HepG2 (cell line): ENCODE measurements around the gene EFCAB8. TPM values are rescaled to one million over a fixed set of nuclear protein-coding genes. Genes with fewer than 3 reads are reported as not detected.

ENCODE experiments used
- CCDC6 ChIP-seq: sonication (generic); formaldehyde crosslinking; IDR thresholded peaks from 2 replicates; pipeline ENCODE4 v1.8.1; 2022; ENCODE audit warnings: mild to moderate bottlenecking, missing genetic modification reagents, moderate library complexity
- EZH2 ChIP-seq: conservative IDR thresholded peaks from 2 replicates; pipeline ENCODE4 v1.6.1; 2012; ENCODE audit warnings: mild to moderate bottlenecking, low read depth, low read length, moderate library complexity
- GTF2F1 ChIP-seq: fragments of 150-350 bp; IDR thresholded peaks from 2 replicates; pipeline ENCODE4 v1.6.1; 2014; ENCODE audit warnings: low read length
- HNRNPH1 ChIP-seq: fragments of 200-400 bp; formaldehyde crosslinking; optimal IDR thresholded peaks from 2 replicates; pipeline ENCODE3; 2017; ENCODE audit warnings: mild to moderate bottlenecking, low read depth, low read length
- JARID2 ChIP-seq: sonication (generic); formaldehyde crosslinking; IDR thresholded peaks from 2 replicates; pipeline ENCODE4 v1.8.1; 2023; ENCODE audit warnings: missing genetic modification reagents, inconsistent platforms; ENCODE audit not compliant: insufficient replicate concordance
- JUND ChIP-seq: sonication (generic); formaldehyde crosslinking; IDR thresholded peaks from 2 replicates; pipeline ENCODE4 v1.8.0; 2022; ENCODE audit warnings: mild to moderate bottlenecking, missing genetic modification reagents
- MAFK ChIP-seq, 2 experiments: IDR thresholded peaks in 1 of 2; conservative IDR thresholded peaks in 1 of 2; 2 replicates each; pipeline ENCODE4 v1.6.1; 2011; ENCODE audit warnings: improper control_type of control experiment in 2 of 2, low read length in 2 of 2
- NFATC3 ChIP-seq: sonication (generic); formaldehyde crosslinking; IDR thresholded peaks from 2 replicates; pipeline ENCODE4 v1.5.1; 2020; ENCODE audit warnings: mild to moderate bottlenecking, missing genetic modification reagents
- PHF5A ChIP-seq: IDR thresholded peaks from one replicate; pipeline ENCODE4 v1.6.1; 2018; ENCODE audit warnings: low read depth, missing genetic modification reagents; ENCODE audit not compliant: unreplicated experiment
- POLR2A ChIP-seq, 2 experiments: IDR thresholded peaks; 2 replicates each; pipeline ENCODE4 v1.6.1; 2011; ENCODE audit warnings: low read depth in 2 of 2, low read length in 2 of 2, mild to moderate bottlenecking in 1 of 2, moderate library complexity in 1 of 2; ENCODE audit not compliant: insufficient read depth in 1 of 2
- POLR2AphosphoS5 ChIP-seq: IDR thresholded peaks from 2 replicates; pipeline ENCODE4 v1.6.1; 2012; ENCODE audit warnings: low read depth, low read length
- RCOR2 ChIP-seq: IDR thresholded peaks from 2 replicates; pipeline ENCODE4 v1.6.1; 2016; ENCODE audit warnings: missing biosample characterization, missing genetic modification reagents
- ZBED4 ChIP-seq: sonication (generic); formaldehyde crosslinking; IDR thresholded peaks from 2 replicates; pipeline ENCODE4 v1.4.0; 2020; ENCODE audit warnings: missing genetic modification reagents, borderline replicate concordance
- ZBTB33 ChIP-seq: sonication (generic); formaldehyde crosslinking; IDR thresholded peaks from 2 replicates; pipeline ENCODE4 v1.4.0; 2020; ENCODE audit warnings: missing genetic modification reagents
- ZNF24 ChIP-seq: fragments of 450-650 bp; IDR thresholded peaks from 2 replicates; pipeline ENCODE4 v1.6.1; 2017; ENCODE audit warnings: antibody characterized with exemption, mild to moderate bottlenecking
- ZNF280D ChIP-seq: sonication (generic); formaldehyde crosslinking; IDR thresholded peaks from 2 replicates; pipeline ENCODE4 v1.5.1; 2020; ENCODE audit warnings: mild to moderate bottlenecking, missing genetic modification reagents
- ZNF331 ChIP-seq: sonication (generic); formaldehyde crosslinking; IDR thresholded peaks from 2 replicates; pipeline ENCODE4 v1.4.0; 2020; ENCODE audit warnings: missing genetic modification reagents
- ZNF614 ChIP-seq: IDR thresholded peaks from 2 replicates; pipeline ENCODE4 v1.6.1; 2018; ENCODE audit warnings: missing biosample characterization, missing genetic modification reagents, inconsistent platforms, borderline replicate concordance
- ZNF768 ChIP-seq: sonication (generic); formaldehyde crosslinking; IDR thresholded peaks from 2 replicates; pipeline ENCODE4 v1.4.0; 2020; ENCODE audit warnings: missing genetic modification reagents
- polyA plus RNA-seq, 8 experiments: library from polyadenylated mRNA; depleted of rRNA in 3 of 8; stranded (reverse) in 7 of 8; unstranded in 1 of 8; fragments of >200 nt; fragmentation: Illumina TruSeq in 4 of 8; extraction: Trizol in 4 of 8; gene quantifications; 2 replicates each; pipeline versions ENCODE4 v1.2.1 to v1.2.3, GENCODE V29; 2011 to 2016; ENCODE audit warnings: low read depth in 4 of 8, missing spikeins in 1 of 8, mixed read lengths in 1 of 8; ENCODE audit not compliant: insufficient read depth in 1 of 8
- total RNA-seq, 5 experiments: library from RNA; depleted of rRNA; stranded (reverse); fragments of >200 nt; fragmentation: Illumina TruSeq; extraction: Trizol; gene quantifications; 2 replicates each; pipeline ENCODE4 v1.2.3, GENCODE V29; 2016; ENCODE audit warnings: low read depth in 1 of 5

Gene EFCAB8
- total and polyA plus RNA-seq, 2 of the 13 experiments (the other 11 are each of a cell fraction or from before 2014, with no cell fraction given), result 0.15 to 0.22 TPM

- no peak for TF ChIP-seq ZNF331
- no peak for TF ChIP-seq POLR2A (IDR thresholded peaks at IDR 0.05; ENCODE audit: insufficient read depth in 1 of 2, low read depth in 2 of 2, low read length in 2 of 2)
- TF ChIP-seq HNRNPH1, result no peak
- no peak for TF ChIP-seq GTF2F1
- no peak for TF ChIP-seq JUND (CRISPR knock-in tag)
- TF ChIP-seq PHF5A (CRISPR knock-in tag), result no peak
- peak; percentile 91 for TF ChIP-seq JARID2
- no peak for TF ChIP-seq CCDC6 (CRISPR knock-in tag)
- no peak for TF ChIP-seq ZBTB33
- peak; percentile 44; the same call in 1 of the 2 replicates for TF ChIP-seq ZNF768
- TF ChIP-seq NFATC3 (CRISPR knock-in tag), result no peak
- no peak for TF ChIP-seq ZBED4 (CRISPR knock-in tag)
- no peak for TF ChIP-seq ZNF280D (CRISPR knock-in tag)
- peak; percentile 79; the same call in 1 of the 2 replicates for TF ChIP-seq RCOR2 (CRISPR knock-in tag)
- no peak for TF ChIP-seq MAFK (conservative IDR thresholded peaks at IDR 0.05 in 1 of 2, IDR thresholded peaks at IDR 0.05 in 1 of 2; ENCODE audit: low read length in 2 of 2)
- no peak for TF ChIP-seq ZNF614 (CRISPR knock-in tag)
- no peak for TF ChIP-seq POLR2AphosphoS5
- TF ChIP-seq ZNF24, result no peak
- TF ChIP-seq EZH2, result no peak
Observed at GRCh38 chr20:32902456-32903420, 44.0 kb downstream of the EFCAB8 start (continued).
